SU-DHL-6 (cell line): Measurements from ENCODE around the gene TAAR9.

ENCODE experiments used
- CTCF ChIP-seq: fragments of 200-600 bp; sonication (generic); IDR thresholded peaks from one replicate; pipeline ENCODE4 v1.5.1; 2017; ENCODE audit warnings: antibody characterized with exemption, mild to moderate bottlenecking, low read length, moderate library complexity; ENCODE audit not compliant: insufficient read depth, poor library complexity, severe bottlenecking
- EZH2phosphoT487 ChIP-seq: fragments of 200-600 bp; sonication (generic), shearing (Covaris generic); conservative IDR thresholded peaks from 2 replicates; pipeline ENCODE4 v1.6.1; 2018; ENCODE audit warnings: mild to moderate bottlenecking, antibody characterized with exemption, low read length, moderate library complexity, mixed read lengths

- no peak for TF ChIP-seq EZH2phosphoT487
- no peak for TF ChIP-seq CTCF
Measured at GRCh38 chr6:132525866-132526265, 12.2 kb upstream of the TAAR9 start.
